ENCODE data around the gene RBFOX1.

RBFOX1 gene

GRCh38 chr16:7378024-7378695 is 45.5 kb downstream of the RBFOX1 start:
- Histone ChIP-seq H3K36me3 (ENCODE audit: low read depth) (no peaks in the 10 kb centered on the region), H3K27me3 (ENCODE audit: insufficient read depth, poor library complexity, severe bottlenecking) (no peaks in the 10 kb centered on the region), H3K27ac (ENCODE audit: poor library complexity, severe bottlenecking) (no peak overlapping the region), H3K4me3 (ENCODE audit: severe bottlenecking) (no peak overlapping the region), H3K9me3 (ENCODE audit: severe bottlenecking) (no peaks in the 10 kb centered on the region), H3K4me1 (ENCODE audit: insufficient read depth, poor library complexity, severe bottlenecking) (no peaks in the 10 kb centered on the region)
- no peak for TF ChIP-seq CTCF (IDR thresholded peaks at IDR 0.05; ENCODE audit: poor library complexity, severe bottlenecking)
- no peak for DNase-seq (ENCODE audit: low spot score)
- ATAC-seq (ENCODE audit: low read depth) = no peak

- no peaks in the 10 kb centered on the region for H3K36me3 ChIP-seq (ENCODE audit: low read depth)
- no peak for ATAC-seq (ENCODE audit: low read depth)
- no peak for DNase-seq (ENCODE audit: low spot score)
- no peak for TF ChIP-seq CTCF (IDR thresholded peaks at IDR 0.05; ENCODE audit: poor library complexity, severe bottlenecking)
- H3K4me1 ChIP-seq (ENCODE audit: insufficient read depth, poor library complexity, severe bottlenecking) = no peaks in the 10 kb centered on the region
- no peaks in the 10 kb centered on the region for H3K9me3 ChIP-seq (ENCODE audit: severe bottlenecking)
- H3K27ac ChIP-seq (ENCODE audit: poor library complexity, severe bottlenecking) = no peak overlapping the region
- no peak overlapping the region for H3K4me3 ChIP-seq (ENCODE audit: severe bottlenecking)
- H3K27me3 ChIP-seq (ENCODE audit: insufficient read depth, poor library complexity, severe bottlenecking) = no peaks in the 10 kb centered on the region
Measured at GRCh38 chr16:7380441-7380840, 47.8 kb downstream of the RBFOX1 start.

GRCh38 chr16:7380911-7381310 is 48.3 kb downstream of the RBFOX1 start:
- no peak for TF ChIP-seq CTCF (IDR thresholded peaks at IDR 0.05; ENCODE audit: poor library complexity, severe bottlenecking)
- no peaks in the 10 kb centered on the region for H3K9me3 ChIP-seq (ENCODE audit: severe bottlenecking)
- H3K4me1 ChIP-seq (ENCODE audit: insufficient read depth, poor library complexity, severe bottlenecking) = no peaks in the 10 kb centered on the region
- no peak for DNase-seq (ENCODE audit: low spot score)
- H3K36me3 ChIP-seq (ENCODE audit: low read depth) = no peaks in the 10 kb centered on the region
- H3K27ac ChIP-seq (ENCODE audit: poor library complexity, severe bottlenecking) = no peak overlapping the region
- no peak overlapping the region for H3K4me3 ChIP-seq (ENCODE audit: severe bottlenecking)
- ATAC-seq (ENCODE audit: low read depth) = no peak
- H3K27me3 ChIP-seq (ENCODE audit: insufficient read depth, poor library complexity, severe bottlenecking) = no peaks in the 10 kb centered on the region

GRCh38 chr16:7381671-7382070 is 49.0 kb downstream of the RBFOX1 start:
- DNase-seq (ENCODE audit: low spot score) (no peak), ATAC-seq (ENCODE audit: low read depth) (no peak)
- no peak overlapping the region for H3K4me3 ChIP-seq (ENCODE audit: severe bottlenecking)
- no peak for TF ChIP-seq CTCF (IDR thresholded peaks at IDR 0.05; ENCODE audit: poor library complexity, severe bottlenecking)
- no peaks in the 10 kb centered on the region for H3K27me3 ChIP-seq (ENCODE audit: insufficient read depth, poor library complexity, severe bottlenecking)
- no peak overlapping the region for H3K27ac ChIP-seq (ENCODE audit: poor library complexity, severe bottlenecking)
- no peaks in the 10 kb centered on the region for H3K36me3 ChIP-seq (ENCODE audit: low read depth)
- no peaks in the 10 kb centered on the region for H3K4me1 ChIP-seq (ENCODE audit: insufficient read depth, poor library complexity, severe bottlenecking)
- no peaks in the 10 kb centered on the region for H3K9me3 ChIP-seq (ENCODE audit: severe bottlenecking)

GRCh38 chr16:7382521-7382920 is 49.9 kb downstream of the RBFOX1 start:
- no peaks in the 10 kb centered on the region for H3K27me3 ChIP-seq (ENCODE audit: insufficient read depth, poor library complexity, severe bottlenecking)
- H3K4me3 ChIP-seq (ENCODE audit: severe bottlenecking) = no peak overlapping the region
- no peak for TF ChIP-seq CTCF (IDR thresholded peaks at IDR 0.05; ENCODE audit: poor library complexity, severe bottlenecking)
- no peak for ATAC-seq (ENCODE audit: low read depth)
- no peak for DNase-seq (ENCODE audit: low spot score)
- no peak overlapping the region for H3K27ac ChIP-seq (ENCODE audit: poor library complexity, severe bottlenecking)
- no peaks in the 10 kb centered on the region for H3K9me3 ChIP-seq (ENCODE audit: severe bottlenecking)
- H3K4me1 ChIP-seq (ENCODE audit: insufficient read depth, poor library complexity, severe bottlenecking) = no peaks in the 10 kb centered on the region
- no peaks in the 10 kb centered on the region for H3K36me3 ChIP-seq (ENCODE audit: low read depth)

Data from RWPE2 (cell line).